Subcutaneous abdominal adipose tissue (tissue), 5 donors: Measurements from ENCODE around the gene ACP7.

ENCODE experiments used
- H3K27ac ChIP-seq: one replicate; pipeline ENCODE4 v1.7.0; 2013; ENCODE audit warnings: low read depth, mild to moderate bottlenecking, inconsistent platforms, low read length, moderate library complexity
- H3K27me3 ChIP-seq, 5 donors: one replicate each; pipeline ENCODE4 v1.7.0; 2013; ENCODE audit warnings: low read length in 5 of 5, inconsistent platforms in 1 of 5; ENCODE audit not compliant: control insufficient read depth in 5 of 5, insufficient read depth in 4 of 5
- H3K36me3 ChIP-seq, 5 donors: one replicate each; pipeline ENCODE4 v1.7.0; 2013; ENCODE audit warnings: low read length in 5 of 5; ENCODE audit not compliant: control insufficient read depth in 5 of 5, insufficient read depth in 5 of 5
- H3K4me1 ChIP-seq, 5 donors: one replicate each; pipeline ENCODE4 v1.7.0; 2013; ENCODE audit warnings: low read length in 5 of 5, mild to moderate bottlenecking in 3 of 5, moderate library complexity in 1 of 5; ENCODE audit not compliant: control insufficient read depth in 5 of 5, insufficient read depth in 5 of 5
- H3K4me3 ChIP-seq, 5 donors: one replicate each; pipeline ENCODE4 v1.7.0; 2013; ENCODE audit warnings: low read length in 5 of 5, low read depth in 1 of 5
- H3K9ac ChIP-seq, 5 donors: one replicate each; pipeline ENCODE4 v1.7.0; 2013; ENCODE audit warnings: low read length in 5 of 5, mild to moderate bottlenecking in 4 of 5, moderate library complexity in 3 of 5
- H3K9me3 ChIP-seq, 5 donors: one replicate each; pipeline ENCODE4 v1.7.0; 2013; ENCODE audit warnings: low read length in 5 of 5; ENCODE audit not compliant: control insufficient read depth in 5 of 5
- donor health status: healthy.
- donor health status: healthy.
- donor health status: healthy.
- donor health status: healthy.
- donor health status: healthy.

ACP7 gene

GRCh38 chr19:39144290-39145071 is 60.3 kb downstream of the ACP7 start:
- Histone ChIP-seq H3K4me3 (no peak overlapping the region), H3K27me3 (no peaks in the 10 kb centered on the region), H3K36me3 (no peaks in the 10 kb centered on the region), H3K9ac (no peak overlapping the region), H3K4me1 (peaks cover 0 to 25% (median 17%) of the 10 kb centered on the region in 5 donors), H3K9me3 (no peaks in the 10 kb centered on the region), H3K27ac (no peak overlapping the region)

DNA sequence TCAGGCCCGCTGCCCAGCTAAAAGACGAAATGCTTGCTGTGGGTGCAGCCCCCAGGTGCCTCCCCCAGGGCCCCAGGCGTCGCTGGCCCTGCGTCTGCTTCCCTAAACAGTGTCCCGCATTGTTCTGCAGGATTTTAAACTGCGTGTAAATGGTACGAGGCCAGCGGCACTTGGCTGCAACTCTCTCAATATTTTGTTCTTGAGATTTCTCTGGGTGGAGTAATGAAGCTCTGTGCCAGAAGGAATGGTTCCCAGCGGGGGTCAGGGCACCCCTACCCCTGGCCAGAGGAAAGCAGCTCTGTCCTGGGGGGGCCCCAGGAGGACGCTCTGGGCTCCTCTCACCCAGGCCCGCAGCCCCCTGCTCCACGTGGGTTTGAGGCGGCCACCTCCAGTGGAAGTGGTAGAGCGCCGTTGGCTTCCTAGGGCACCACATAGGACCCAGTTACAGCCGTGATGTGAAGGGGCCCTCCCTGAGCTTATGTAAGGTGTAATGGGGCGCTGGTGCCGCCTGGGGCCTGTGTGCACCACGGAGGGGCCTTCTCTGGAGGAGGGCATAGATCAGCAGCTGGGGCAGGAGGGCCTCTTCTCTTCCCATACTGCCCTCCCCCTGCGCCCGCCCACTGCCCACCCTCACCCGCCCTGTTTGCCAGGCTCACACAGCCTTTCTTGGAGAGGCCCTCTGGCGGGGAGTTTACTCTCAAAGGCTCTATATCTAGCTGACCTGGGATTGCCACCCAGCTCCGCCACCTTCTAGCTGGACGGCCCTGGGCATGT is 61.2 kb downstream of the ACP7 start:
- no peak overlapping the region for H3K4me3 ChIP-seq
- H3K4me1 ChIP-seq: peaks cover 0 to 18% (median 16%) of the 10 kb centered on the region in 5 donors
- H3K9ac ChIP-seq: no peak overlapping the region

GRCh38 chr19:39146091-39146490 is 61.9 kb downstream of the ACP7 start:
- no peaks in the 10 kb centered on the region for H3K9me3 ChIP-seq
- peaks cover 0 to 18% (median 16%) of the 10 kb centered on the region in 5 donors for H3K4me1 ChIP-seq
- H3K27ac ChIP-seq: no peak overlapping the region
- no peaks in the 10 kb centered on the region for H3K27me3 ChIP-seq
- H3K9ac ChIP-seq: no peak overlapping the region
- H3K4me3 ChIP-seq: no peak overlapping the region
- H3K36me3 ChIP-seq: no peaks in the 10 kb centered on the region

More for the DNA sequence above, 61.2 kb downstream of the ACP7 start:
- Histone ChIP-seq H3K36me3 (no peaks in the 10 kb centered on the region), H3K27ac (no peak overlapping the region), H3K27me3 (no peaks in the 10 kb centered on the region), H3K9me3 (no peaks in the 10 kb centered on the region)

DNA sequence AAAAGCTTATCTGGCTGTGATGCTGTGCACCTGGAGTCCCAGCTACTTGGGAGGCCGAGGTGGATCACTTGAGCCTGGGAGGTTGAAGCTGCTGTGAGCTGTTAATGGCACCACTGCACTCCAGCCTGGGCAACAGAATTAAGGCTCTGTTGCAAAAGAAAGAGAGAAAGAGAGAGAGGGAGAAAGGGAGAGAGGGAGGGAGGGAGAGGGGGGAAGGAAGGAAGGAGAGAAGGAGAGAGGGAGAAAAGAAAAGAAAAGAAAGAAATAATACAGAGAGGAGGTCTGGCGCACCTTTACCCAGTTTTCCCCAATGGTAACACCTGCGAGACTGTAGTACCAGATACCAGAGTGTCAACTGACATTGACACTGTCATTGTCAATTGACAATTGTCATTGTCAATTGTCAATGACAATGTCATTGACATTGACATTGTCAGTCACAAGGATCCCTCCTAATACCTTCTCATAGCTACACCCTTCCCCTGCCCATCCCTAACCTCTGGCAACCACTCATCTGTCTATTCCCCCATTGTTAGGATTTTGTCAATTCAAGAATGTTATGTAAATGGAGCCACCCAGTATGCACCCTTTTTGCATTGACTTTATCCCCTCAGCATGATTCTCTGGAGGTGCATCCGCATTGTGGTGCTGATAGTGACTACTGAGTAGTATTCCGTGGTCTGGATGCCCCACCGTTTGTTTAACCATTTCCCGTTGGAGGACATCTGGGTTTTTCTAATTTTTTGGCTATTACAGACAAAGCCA is 62.7 kb downstream of the ACP7 start:
- peaks cover 0 to 18% (median 16%) of the 10 kb centered on the region in 5 donors for H3K4me1 ChIP-seq
- H3K36me3 ChIP-seq: no peaks in the 10 kb centered on the region
- H3K9ac ChIP-seq: no peak overlapping the region
- no peak overlapping the region for H3K4me3 ChIP-seq
- no peak overlapping the region for H3K27ac ChIP-seq
- H3K9me3 ChIP-seq: no peaks in the 10 kb centered on the region
- no peaks in the 10 kb centered on the region for H3K27me3 ChIP-seq

DNA sequence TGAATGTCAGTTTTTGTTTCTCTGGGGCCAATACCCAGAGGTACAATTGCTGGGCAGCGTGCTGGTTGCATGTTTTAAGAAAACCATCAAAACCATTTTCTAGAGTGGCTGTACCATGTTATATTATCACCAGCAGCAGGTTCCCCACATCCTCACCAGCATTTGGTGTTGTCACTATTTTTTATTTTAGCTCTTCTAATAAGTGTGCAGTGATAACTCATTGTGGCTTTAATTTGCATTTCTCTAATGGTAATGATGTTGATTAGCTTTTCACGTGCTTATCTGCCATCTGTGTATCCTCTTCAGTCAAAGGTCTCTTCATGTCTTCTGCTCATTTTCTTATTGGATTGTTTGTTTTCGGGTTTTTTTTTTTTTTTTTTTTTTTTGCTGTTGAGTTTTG is 63.3 kb downstream of the ACP7 start:
- no peaks in the 10 kb centered on the region for H3K9me3 ChIP-seq
- no peak overlapping the region for H3K4me3 ChIP-seq
- no peak overlapping the region for H3K27ac ChIP-seq
- H3K36me3 ChIP-seq: no peaks in the 10 kb centered on the region
- H3K4me1 ChIP-seq: peaks cover 0 to 17% (median 16%) of the 10 kb centered on the region in 5 donors
- H3K27me3 ChIP-seq: no peaks in the 10 kb centered on the region
- no peak overlapping the region for H3K9ac ChIP-seq

- peaks cover 0 to 17% (median 14%) of the 10 kb centered on the region in 5 donors for H3K4me1 ChIP-seq
- no peaks in the 10 kb centered on the region for H3K36me3 ChIP-seq
- H3K9me3 ChIP-seq: no peaks in the 10 kb centered on the region
- no peak overlapping the region for H3K9ac ChIP-seq
- no peaks in the 10 kb centered on the region for H3K27me3 ChIP-seq
- H3K27ac ChIP-seq: no peak overlapping the region
- no peak overlapping the region for H3K4me3 ChIP-seq
Observed at GRCh38 chr19:39148939-39149529, 64.9 kb downstream of the ACP7 start.

DNA sequence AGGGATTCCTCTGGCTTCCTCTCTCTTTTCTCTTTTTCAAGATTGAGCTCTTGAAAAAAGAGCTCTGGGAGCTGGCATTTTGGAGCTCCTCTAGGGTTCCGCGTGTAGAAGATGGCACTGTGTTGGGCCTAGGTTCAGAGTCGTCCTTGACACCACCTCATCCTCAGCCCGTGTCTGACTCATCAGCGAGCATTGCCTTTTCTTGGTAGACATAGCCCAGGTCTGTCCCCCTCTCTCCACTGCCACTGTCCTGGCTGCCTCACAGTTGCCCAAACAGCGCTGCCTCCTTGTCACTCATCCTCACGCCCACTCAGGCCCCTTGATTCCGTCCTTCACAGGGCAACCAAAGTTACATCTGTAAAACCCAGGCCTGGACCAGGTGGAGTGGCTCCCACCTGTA is 66.1 kb downstream of the ACP7 start:
- no peaks in the 10 kb centered on the region for H3K27me3 ChIP-seq
- no peaks in the 10 kb centered on the region for H3K9me3 ChIP-seq
- H3K36me3 ChIP-seq: no peaks in the 10 kb centered on the region
- no peak overlapping the region for H3K4me3 ChIP-seq
- no peak overlapping the region for H3K9ac ChIP-seq
- H3K27ac ChIP-seq: no peak overlapping the region
- peaks cover 0 to 6% (median 3%) of the 10 kb centered on the region in 5 donors for H3K4me1 ChIP-seq

GRCh38 chr19:39150807-39151600 is 66.8 kb downstream of the ACP7 start:
- no peak overlapping the region for H3K4me3 ChIP-seq
- H3K9ac ChIP-seq: no peak overlapping the region
- no peak overlapping the region for H3K27ac ChIP-seq
- no peaks in the 10 kb centered on the region for H3K27me3 ChIP-seq
- no peaks in the 10 kb centered on the region for H3K9me3 ChIP-seq
- no peaks in the 10 kb centered on the region for H3K36me3 ChIP-seq
- peaks cover 0 to 5% (median 0%) of the 10 kb centered on the region in 5 donors for H3K4me1 ChIP-seq

DNA sequence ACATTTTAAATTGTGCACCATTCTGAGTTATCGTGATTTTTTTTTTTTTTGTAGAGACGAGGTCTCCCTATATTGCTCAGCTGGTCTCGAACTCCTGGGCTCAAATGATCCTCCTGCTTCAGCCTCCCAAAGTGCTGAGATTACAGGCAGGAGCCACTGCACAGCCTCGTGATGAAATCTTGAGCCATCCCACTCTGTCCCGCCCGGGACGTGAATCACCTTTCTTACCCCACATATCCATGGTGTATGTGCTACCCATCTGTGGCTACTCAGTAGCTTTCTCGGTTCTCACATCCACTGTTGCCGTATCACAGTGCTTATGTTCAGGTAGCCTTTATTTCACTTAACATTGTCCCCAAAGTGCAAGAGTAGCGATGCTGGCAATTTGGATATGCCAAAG is 67.9 kb downstream of the ACP7 start:
- H3K27ac ChIP-seq: no peak overlapping the region

More for the DNA sequence above, 67.9 kb downstream of the ACP7 start:
- Histone ChIP-seq H3K27me3 (no peaks in the 10 kb centered on the region), H3K9me3 (no peaks in the 10 kb centered on the region), H3K36me3 (no peaks in the 10 kb centered on the region), H3K9ac (no peak overlapping the region), H3K4me3 (no peak overlapping the region), H3K4me1 (peaks cover 0 to 9% (median 5%) of the 10 kb centered on the region in 5 donors)
